ENCODE measurements around the gene ZNF579.

The ZNF579 gene

DNA sequence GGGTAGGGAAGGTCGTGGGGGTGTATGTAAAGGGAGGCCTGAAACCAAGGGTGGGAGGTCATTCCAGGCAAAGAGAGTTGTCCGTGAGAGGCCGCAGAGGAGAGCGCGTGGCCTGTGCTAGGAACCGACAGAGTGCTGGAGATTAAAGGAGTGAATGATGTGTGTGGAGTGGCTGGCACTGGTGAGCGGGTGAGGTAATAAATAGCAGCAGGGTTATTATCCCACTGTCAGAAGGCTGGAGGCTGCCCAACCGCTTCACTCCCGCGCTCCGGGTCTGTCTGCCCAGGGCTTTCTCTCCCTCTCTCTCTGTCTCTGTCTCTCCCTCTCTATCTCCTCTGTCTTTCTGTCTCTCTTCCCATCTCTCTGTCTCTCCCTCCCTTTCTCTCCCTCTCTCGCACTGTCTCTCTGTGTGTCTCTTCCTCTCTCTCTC lies 17.4 kb downstream of the ZNF579 start:
- DNase-seq = no peak

DNA sequence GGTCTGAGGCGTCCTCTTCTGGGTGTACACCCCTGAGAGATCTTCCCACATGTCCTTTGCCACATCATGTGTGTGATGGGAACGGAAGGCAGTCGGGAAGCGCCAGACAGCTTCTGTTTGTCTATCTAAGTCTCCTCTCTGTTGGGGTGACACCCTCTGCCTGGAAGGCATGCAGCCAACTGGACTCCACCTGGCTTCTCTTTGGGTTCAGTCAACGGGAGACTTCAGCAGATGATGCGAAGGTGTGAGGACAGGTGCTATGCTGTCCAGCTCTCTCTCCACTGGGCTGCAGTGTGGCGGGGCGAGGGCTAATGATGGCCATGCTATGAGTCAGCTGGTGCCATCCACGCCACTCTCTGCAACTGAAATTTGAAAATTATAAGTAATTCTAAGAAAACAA lies 21.0 kb downstream of the ZNF579 start:
- DNase-seq = no peak

- no peak for DNase-seq
These were observed 25.9 kb downstream of the ZNF579 start for GRCh38 chr19:55554741-55555152.

DNA sequence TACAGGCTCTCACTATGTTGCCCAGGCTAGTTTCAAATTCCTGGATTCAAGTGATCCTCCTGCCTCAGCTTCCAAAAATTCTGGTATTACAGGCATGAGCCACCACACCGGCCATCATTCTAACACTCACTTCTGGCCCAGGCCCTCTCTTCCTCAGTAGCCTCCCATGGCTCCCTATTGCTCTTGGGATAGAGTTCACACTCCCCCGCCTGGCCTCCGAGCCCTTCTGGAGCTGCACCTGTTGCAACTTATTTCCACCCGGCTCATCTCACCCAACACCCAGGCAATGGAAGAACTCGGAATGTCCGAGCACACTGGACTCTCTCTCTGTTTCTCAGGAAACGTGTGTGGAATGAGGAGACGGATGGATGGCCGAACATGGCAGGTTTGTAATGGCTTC lies 26.3 kb downstream of the ZNF579 start:
- no peak for DNase-seq

- DNase-seq = no peak
These were observed 27.1 kb downstream of the ZNF579 start for GRCh38 chr19:55553217-55554182.

DNA sequence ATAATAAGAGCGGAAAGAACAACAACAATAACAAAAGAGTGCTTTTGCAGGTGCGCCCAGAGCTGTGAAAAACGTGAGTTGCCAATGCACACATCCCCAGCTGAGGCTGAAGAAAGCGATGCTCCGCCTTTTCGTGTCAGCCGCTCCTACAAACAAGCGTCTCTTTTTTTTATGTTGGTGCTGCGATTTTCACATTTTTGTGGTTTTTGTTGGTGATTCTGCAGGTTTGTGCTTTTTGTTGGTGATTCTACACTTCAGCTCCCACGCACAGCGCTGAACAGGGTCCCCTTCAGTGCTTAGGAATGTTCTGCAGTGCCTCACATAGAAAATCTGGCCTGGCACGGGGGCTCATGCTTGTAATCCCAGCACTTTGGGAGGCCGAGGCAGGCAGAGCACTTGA lies 28.0 kb downstream of the ZNF579 start:
- DNase-seq = no peak

GRCh38 chr19:55552206-55552605 lies 28.4 kb downstream of the ZNF579 start:
- DNase-seq = no peak

DNA sequence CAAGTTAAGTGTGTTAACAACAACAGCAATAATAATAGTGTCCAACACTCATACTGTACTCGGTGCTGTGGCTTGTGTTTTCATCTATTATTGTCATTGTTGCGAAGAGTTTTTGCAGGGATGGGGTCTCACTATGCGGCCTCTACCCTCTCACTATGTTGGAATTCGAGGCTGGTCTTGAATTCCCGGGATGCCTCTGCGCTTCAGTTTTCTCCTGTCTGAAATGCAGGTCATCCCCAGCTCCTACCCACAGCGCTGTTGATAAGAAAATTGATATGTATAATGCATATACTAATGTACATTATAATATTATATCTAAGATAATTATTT lies 30.4 kb downstream of the ZNF579 start:
- DNase-seq = no peak

- DNase-seq = no peak
These were observed 30.9 kb downstream of the ZNF579 start for GRCh38 chr19:55549500-55550320.

DNA sequence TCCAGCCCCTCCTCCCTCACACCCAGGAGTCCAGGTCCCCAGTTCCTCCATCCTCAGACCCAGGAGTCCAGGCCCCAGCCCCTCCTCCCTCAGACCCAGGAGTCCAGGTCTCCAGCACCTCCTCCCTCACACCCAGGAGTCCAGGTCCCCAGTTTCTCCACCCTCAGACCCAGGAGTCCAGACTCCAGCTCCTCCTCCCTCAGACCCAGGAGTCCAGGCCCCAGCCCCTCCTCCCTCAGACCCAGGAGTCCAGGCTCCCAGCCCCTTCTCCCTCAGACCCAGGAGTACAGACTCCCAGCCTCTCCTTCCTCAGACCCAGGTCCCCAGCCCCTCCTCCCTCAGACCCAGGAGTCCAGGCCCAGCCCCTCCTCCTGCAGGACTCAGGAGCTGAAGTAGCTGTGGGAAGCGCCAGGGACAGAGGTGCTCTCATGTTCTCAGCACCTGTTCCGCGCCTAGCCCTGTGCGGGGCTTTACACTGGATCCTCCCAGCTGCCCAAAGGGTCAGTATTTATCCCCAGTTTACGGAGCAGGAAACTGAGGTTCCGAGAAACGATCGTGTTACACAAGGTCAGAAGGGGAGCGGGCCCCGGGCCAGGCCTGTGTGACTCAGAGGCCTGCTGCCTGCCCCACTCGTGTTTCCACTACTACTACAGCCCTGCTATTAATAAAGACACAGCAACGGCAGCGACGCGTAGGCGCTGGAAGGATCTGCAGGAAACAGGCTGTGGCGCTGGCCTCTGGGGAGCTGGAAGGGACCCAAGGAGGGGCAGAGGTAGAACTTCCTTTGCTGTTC lies 33.6 kb downstream of the ZNF579 start:
- no peak for DNase-seq

- DNase-seq = no peak
These were observed 34.6 kb downstream of the ZNF579 start for GRCh38 chr19:55546011-55546410.

DNA sequence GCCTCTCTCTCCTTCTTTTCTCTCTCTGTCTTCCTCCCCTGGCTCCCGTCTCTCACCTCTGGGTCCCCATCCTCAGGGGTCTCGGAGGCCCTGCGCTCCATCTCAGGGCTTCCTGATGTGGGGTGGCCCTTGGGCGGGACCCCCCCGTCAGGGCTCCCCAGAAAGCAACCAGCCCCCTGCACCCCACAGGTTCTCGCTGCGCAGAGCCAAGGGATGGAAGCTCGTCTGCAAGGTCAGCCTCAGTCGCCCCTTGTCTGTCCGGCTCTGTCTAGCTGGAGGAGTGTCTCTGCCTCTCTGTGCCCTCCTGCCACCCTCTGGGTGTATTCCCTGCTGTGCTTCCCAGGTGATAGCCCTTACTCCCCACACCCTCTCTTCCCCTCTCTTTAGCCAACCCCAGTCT lies 35.2 kb downstream of the ZNF579 start, which contains the start of gene SBK3:
Gene SBK3, minus strand, starts transcription at position 101 of the 400 bp plus-strand sequence. Its CDS starts 0 bp downstream, at position 101.
- no peak for DNase-seq

DNA sequence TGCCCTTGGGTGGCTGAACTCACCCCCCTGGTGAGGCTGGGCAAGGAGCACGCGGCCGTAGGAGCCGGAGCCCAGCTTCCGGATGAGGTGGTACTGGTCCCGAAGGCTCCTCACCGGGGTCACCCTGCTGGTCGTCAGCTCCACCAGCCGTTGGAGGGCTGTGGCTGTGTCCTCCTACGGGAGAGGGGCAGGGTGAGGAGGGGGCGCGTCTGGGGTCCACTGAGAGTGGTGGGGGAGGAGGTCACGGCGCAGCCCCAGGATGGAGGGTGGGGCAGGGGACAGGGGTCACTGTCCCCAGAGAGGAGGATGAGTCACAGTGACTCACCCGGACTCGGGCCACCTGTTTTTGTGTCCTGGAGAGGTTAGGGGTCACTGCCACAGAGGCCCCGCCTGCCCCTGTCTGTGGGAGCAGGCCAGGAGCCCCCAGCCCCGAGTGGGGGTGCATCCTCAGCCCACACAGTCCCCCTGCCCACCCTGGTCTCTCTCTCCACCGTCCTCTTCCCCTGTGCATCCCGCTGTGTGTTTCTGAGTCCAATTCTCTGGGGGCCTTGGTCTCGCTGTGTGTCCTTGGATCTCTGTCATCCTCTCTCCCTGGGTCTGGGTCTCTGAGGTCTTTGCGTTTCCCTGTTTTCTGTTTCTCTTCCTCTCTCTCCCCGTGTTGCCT lies 35.7 kb downstream of the ZNF579 start:
- DNase-seq = no peak

DNA sequence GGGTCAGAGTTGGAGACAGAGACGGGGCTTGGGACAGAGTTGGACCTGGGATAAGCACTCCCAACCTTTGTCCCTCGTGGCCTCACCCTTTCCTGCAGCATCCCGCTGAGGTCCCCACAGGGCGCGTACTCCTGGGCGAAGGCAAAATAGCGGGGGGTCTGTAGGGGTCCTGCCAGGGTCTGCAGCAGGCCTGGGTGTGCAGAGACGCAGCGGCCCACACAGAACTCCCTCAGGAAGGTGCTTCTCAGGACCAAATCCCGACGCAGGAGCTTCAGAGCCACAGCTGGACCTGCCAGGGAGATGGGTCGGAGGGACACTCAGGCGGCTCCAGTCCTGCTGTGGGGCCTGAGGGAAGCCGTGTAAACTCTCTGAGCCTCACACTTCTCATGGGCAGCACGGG lies 36.6 kb downstream of the ZNF579 start:
- no peak for DNase-seq

DNA sequence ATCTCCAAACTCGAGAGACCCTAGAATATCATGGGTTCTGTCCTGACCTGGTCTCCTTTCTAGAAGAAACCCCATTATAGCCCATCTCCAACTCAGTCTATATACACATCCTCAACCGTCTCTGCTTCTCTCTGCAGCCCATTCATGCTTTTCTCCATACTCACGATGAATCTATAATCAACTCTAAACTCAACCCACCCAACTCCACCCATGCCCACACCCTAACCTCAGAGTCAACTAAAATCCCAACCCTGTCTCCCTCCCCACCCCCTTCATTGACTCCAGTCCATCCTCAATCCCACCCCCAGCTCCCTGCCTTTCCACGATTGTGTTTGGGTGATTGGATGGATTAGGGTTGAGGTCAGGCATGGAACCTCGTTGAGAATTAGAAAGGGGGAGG lies 37.1 kb downstream of the ZNF579 start:
- no peak for DNase-seq

GRCh38 chr19:55542292-55542855 lies 38.3 kb downstream of the ZNF579 start:
- no peak for DNase-seq

- DNase-seq = no peak
These were observed 39.6 kb downstream of the ZNF579 start for GRCh38 chr19:55541091-55541490.

- DNase-seq = no peak
These were observed 40.0 kb downstream of the ZNF579 start for GRCh38 chr19:55540619-55541018.

- no peak for DNase-seq
These were observed 41.3 kb downstream of the ZNF579 start for GRCh38 chr19:55539090-55539984.

DNA sequence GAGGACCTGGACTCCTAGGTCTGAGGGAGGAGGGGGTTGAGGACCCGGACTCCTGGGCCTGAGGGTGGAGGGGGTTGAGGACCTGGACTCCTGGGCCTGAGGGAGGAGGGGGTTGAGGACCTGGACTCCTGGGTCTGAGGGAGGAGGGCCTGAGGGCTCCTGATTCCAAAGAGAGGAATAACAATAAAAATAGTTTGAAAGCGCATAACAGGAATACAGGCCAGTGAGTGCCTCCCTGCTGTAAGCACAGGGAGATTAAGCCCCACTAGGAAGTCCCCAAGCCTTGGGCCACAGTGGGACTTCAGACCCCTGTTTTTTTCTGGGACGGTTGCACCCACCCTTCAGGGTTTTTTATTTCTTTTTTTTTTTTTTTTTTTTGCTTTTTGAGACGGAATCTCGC lies 42.5 kb downstream of the ZNF579 start:
- DNase-seq = no peak

- no peak for DNase-seq
These were observed 42.9 kb downstream of the ZNF579 start for GRCh38 chr19:55537741-55538111.

All from CD4-positive, alpha-beta T cell treated with Interleukin-10 for 1 hour (primary cell).